ENCODE data around the gene LRBA. TPM values are rescaled to one million over a fixed set of nuclear protein-coding genes. Genes with fewer than 3 reads are reported as not detected.

Gene LRBA
- total RNA-seq, 1 experiment from 2014 or later = 69.1 TPM

GRCh38 chr4:150818661-150819060, 196.4 kb downstream of the LRBA start:
- no peak for DNase-seq (ENCODE audit: low spot score)
- ATAC-seq = no peak
- Mint-ChIP-seq H3K4me3 (no peak overlapping the region), H3K27ac (no peak overlapping the region), H3K27me3 (ENCODE audit: low read depth) (no peaks in the 10 kb centered on the region), H3K36me3 (peaks cover 3% of the 10 kb centered on the region; the same call in 1 of the 2 replicates), H3K9me3 (no peaks in the 10 kb centered on the region), H3K4me1 (peaks cover 7% of the 10 kb centered on the region)
- CTCF ChIA-PET = no interaction called here
- POLR2A ChIA-PET = no interaction called here
- TF ChIP-seq IRF1 (CRISPR knock-in tag; IDR thresholded peaks at IDR 0.05) (no peak), CREM (CRISPR knock-in tag; IDR thresholded peaks at IDR 0.05) (no peak), NFE2L1 (CRISPR knock-in tag; IDR thresholded peaks at IDR 0.05) (no peak), ZNF232 (CRISPR knock-in tag; IDR thresholded peaks at IDR 0.05) (no peak), NR1H2 (CRISPR knock-in tag; IDR thresholded peaks at IDR 0.05) (no peak), AFF4 (CRISPR knock-in tag; IDR thresholded peaks at IDR 0.05; ENCODE audit: borderline replicate concordance) (no peak), SP1 (CRISPR knock-in tag; conservative IDR thresholded peaks at IDR 0.05) (no peak), MXD4 (CRISPR knock-in tag; IDR thresholded peaks at IDR 0.05; ENCODE audit: borderline replicate concordance) (no peak), ZNF138 (CRISPR knock-in tag; conservative IDR thresholded peaks at IDR 0.05) (no peak), ZSCAN18 (CRISPR knock-in tag; IDR thresholded peaks at IDR 0.05) (no peak), HMGXB4 (CRISPR knock-in tag; IDR thresholded peaks at IDR 0.05) (no peak), USF1 (CRISPR knock-in tag; IDR thresholded peaks at IDR 0.05) (no peak)

GRCh38 chr4:150817804-150818528, 197.1 kb downstream of the LRBA start:
- Mint-ChIP-seq H3K27ac (no peak overlapping the region), H3K27me3 (ENCODE audit: low read depth) (no peaks in the 10 kb centered on the region), H3K4me1 (peaks cover 7% of the 10 kb centered on the region), H3K4me3 (no peak overlapping the region), H3K9me3 (no peaks in the 10 kb centered on the region), H3K36me3 (peaks cover 3% of the 10 kb centered on the region; the same call in 1 of the 2 replicates)
- ChIA-PET CTCF (no interaction called here), POLR2A (no interaction called here)
- DNase-seq (ENCODE audit: low spot score) = no peak
- ATAC-seq = no peak
- TF ChIP-seq OVOL2 (CRISPR knock-in tag; IDR thresholded peaks at IDR 0.05; ENCODE audit: borderline replicate concordance) (no peak), RELA (CRISPR knock-in tag; IDR thresholded peaks at IDR 0.05; ENCODE audit: borderline replicate concordance) (no peak), CREM (CRISPR knock-in tag; IDR thresholded peaks at IDR 0.05) (no peak), ZNF512 (CRISPR knock-in tag; IDR thresholded peaks at IDR 0.05; ENCODE audit: borderline replicate concordance) (no peak), ATF6 (CRISPR knock-in tag; IDR thresholded peaks at IDR 0.05) (no peak), TCF7 (CRISPR knock-in tag; IDR thresholded peaks at IDR 0.05; ENCODE audit: low read depth) (no peak), ZBTB21 (CRISPR knock-in tag; IDR thresholded peaks at IDR 0.05; ENCODE audit: borderline replicate concordance) (no peak), HMGA2 (CRISPR knock-in tag; IDR thresholded peaks at IDR 0.05) (no peak)
